ENCODE data around the gene BHLHE40. TPM values are rescaled to one million over a fixed set of nuclear protein-coding genes. Genes with fewer than 3 reads are reported as not detected.

BHLHE40 gene
- total RNA-seq, 1 donor from 2014 or later, result 33.9 TPM

DNA sequence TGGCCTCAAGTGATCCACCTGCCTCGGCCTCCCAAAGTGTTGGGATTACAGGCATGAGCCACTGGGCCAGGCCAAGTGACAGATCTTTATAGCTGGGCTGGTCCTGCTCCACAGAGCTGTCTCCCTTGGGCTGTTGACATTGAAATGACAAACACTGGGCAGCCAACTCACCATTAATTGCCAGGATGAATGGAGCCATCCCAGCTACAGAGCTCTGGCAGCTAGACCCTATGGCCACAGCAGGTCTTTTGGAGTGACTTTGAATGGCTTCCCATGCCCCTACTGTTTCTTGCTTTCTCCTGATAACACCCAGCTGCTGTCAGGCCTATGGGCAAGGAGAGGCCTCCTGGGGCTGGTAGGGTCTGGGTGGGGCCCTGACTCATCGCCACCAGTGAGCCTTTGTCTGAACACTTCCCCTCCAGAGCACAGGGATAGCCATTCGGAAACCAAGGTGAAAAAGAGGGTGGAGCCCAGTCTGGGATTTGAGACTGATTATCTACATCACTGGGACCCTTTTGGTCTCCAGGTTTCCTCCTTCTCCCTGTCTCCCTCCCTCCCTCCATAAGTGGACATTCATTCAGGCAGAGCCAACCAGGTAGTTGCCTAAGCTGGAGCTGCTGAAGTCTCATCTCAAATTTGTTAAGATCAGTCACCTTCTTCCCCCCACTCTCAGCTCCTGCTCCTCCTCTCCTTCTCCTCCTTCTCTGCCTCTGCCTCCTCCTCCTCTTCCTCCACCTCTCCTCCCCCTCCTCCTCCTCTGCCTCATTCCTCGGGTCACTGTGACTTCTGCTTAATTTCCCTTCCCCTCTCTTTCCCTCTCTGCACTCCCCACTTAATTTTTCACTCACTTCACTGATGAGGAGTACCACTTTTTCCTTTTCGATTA is 34.0 kb downstream of the BHLHE40 start:
- intact Hi-C loops (cut with micrococcal nuclease), result no loop called here
- TF ChIP-seq, protein P1, sequence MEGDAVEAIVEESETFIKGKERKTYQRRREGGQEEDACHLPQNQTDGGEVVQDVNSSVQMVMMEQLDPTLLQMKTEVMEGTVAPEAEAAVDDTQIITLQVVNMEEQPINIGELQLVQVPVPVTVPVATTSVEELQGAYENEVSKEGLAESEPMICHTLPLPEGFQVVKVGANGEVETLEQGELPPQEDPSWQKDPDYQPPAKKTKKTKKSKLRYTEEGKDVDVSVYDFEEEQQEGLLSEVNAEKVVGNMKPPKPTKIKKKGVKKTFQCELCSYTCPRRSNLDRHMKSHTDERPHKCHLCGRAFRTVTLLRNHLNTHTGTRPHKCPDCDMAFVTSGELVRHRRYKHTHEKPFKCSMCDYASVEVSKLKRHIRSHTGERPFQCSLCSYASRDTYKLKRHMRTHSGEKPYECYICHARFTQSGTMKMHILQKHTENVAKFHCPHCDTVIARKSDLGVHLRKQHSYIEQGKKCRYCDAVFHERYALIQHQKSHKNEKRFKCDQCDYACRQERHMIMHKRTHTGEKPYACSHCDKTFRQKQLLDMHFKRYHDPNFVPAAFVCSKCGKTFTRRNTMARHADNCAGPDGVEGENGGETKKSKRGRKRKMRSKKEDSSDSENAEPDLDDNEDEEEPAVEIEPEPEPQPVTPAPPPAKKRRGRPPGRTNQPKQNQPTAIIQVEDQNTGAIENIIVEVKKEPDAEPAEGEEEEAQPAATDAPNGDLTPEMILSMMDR (IDR thresholded peaks at IDR 0.05; ENCODE audit: borderline replicate concordance), result no peak
- no peak for DNase-seq
- no peaks in the 10 kb centered on the region for H3K27me3 ChIP-seq (ENCODE audit: low read depth)
- peak overlapping the region; percentile 45 for H3K27ac ChIP-seq (replicated peaks)
- no peaks in the 10 kb centered on the region for H3K9me3 ChIP-seq (replicated peaks)
- no peaks in the 10 kb centered on the region for H3K36me3 ChIP-seq
- no peak overlapping the region for H3K4me3 ChIP-seq
- peaks cover 47% of the 10 kb centered on the region for H3K4me1 ChIP-seq

DNA sequence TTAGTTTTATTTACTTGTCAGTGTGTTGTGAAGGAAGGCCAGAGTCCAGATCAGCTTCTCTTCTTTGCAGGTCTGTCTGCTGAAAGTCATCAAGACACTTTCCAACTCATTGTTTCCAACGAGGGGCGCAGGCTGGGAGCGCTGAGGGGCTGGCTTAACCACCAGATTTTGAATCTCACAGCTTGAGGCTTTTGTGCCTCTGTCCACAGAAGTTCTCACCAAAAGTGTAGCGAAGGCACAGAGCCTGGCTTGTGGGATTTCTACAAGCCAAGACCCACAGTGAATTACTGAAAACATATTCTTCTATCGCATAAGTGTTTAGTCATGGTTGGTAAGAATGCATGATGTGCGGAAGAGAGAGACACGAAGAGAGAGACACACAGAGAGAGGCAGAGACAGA is 35.2 kb downstream of the BHLHE40 start:
- H3K4me1 ChIP-seq, result peaks cover 58% of the 10 kb centered on the region
- no peaks in the 10 kb centered on the region for H3K9me3 ChIP-seq (replicated peaks)
- intact Hi-C loops (cut with micrococcal nuclease), result no loop called here
- TF ChIP-seq, protein P1 (IDR thresholded peaks at IDR 0.05; ENCODE audit: borderline replicate concordance), result no peak
- no peak for DNase-seq
- no peak overlapping the region for H3K4me3 ChIP-seq
- no peaks in the 10 kb centered on the region for H3K27me3 ChIP-seq (ENCODE audit: low read depth)
- H3K27ac ChIP-seq (replicated peaks), result no peak overlapping the region
- no peaks in the 10 kb centered on the region for H3K36me3 ChIP-seq

DNA sequence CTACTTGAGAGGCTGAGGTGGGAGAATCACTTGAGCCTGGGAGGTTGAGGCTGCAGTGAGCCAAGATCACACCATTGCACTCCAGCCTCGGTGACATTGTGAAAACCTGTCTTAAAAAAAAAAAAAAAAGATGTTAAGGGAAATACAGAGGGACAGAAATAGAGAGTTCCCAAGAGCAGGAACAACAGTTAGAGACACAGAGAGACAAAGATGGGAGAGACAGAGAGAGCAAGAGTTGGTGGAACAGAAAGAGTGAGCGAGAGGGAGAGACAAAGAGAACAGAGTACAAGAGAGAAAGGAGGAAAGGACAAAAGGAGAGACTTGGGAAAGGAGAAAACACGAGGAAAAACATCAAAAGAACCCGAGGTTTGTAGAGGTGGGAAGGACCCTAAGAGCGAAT is 35.8 kb downstream of the BHLHE40 start:
- Histone ChIP-seq H3K27ac (replicated peaks) (no peak overlapping the region), H3K27me3 (ENCODE audit: low read depth) (no peaks in the 10 kb centered on the region), H3K4me3 (no peak overlapping the region), H3K9me3 (replicated peaks) (no peaks in the 10 kb centered on the region), H3K36me3 (no peaks in the 10 kb centered on the region), H3K4me1 (peaks cover 58% of the 10 kb centered on the region)
- TF ChIP-seq, protein P1 (IDR thresholded peaks at IDR 0.05; ENCODE audit: borderline replicate concordance), result no peak
- intact Hi-C loops (cut with micrococcal nuclease), result no loop called here
- no peak for DNase-seq

DNA sequence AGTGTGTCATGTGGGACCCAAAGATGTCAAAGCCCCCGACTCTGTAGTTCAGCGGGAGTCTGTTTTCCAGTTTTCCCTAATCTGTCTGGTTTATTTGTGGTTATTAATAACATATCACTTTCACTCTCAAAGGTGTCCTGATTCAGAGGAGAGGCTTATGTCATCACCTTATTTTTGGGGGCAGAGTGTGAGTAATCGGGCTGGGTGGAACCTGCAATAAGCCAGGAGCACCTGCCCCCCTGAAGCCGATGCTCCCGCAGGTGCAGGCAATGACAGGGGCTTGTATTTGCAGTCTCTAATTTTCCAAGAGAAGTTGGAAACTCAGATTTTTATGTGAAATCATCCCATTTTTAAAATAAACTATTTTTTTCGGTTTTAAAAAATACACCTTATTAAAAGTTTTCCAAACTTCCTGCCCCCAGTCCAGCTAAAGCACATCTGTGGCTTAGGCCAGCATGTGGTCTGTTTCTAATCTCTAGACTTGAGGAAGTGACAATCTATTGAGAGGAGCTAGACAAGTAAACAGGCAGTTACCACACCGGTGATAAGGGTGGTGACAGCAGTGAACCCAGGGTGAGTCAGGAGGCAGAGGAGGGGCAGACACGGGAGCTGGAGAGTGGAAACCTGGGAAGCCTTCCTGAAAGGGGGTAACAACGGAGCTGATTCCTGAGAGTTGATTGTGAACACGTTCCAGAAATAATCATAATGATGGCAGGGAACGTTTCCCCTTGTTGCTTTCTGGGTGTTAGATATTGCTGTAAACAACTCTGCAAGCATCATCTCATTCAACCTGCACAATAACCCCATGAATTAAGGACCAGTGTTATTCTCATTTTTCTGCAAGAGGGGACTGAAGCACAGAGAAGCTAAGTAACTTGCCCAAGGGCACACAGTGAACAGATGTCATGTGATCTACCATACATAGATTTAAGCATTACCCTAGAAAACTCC is 37.2 kb downstream of the BHLHE40 start:
- Histone ChIP-seq H3K27ac (replicated peaks) (peak overlapping the region; percentile 83), H3K4me3 (no peak overlapping the region), H3K36me3 (no peaks in the 10 kb centered on the region), H3K9me3 (replicated peaks) (no peaks in the 10 kb centered on the region), H3K27me3 (ENCODE audit: low read depth) (no peaks in the 10 kb centered on the region), H3K4me1 (peaks cover 54% of the 10 kb centered on the region)
- DNase-seq, result no peak
- TF ChIP-seq, protein P1 (IDR thresholded peaks at IDR 0.05; ENCODE audit: borderline replicate concordance), result no peak
- intact Hi-C loops (cut with micrococcal nuclease), result no loop called here

DNA sequence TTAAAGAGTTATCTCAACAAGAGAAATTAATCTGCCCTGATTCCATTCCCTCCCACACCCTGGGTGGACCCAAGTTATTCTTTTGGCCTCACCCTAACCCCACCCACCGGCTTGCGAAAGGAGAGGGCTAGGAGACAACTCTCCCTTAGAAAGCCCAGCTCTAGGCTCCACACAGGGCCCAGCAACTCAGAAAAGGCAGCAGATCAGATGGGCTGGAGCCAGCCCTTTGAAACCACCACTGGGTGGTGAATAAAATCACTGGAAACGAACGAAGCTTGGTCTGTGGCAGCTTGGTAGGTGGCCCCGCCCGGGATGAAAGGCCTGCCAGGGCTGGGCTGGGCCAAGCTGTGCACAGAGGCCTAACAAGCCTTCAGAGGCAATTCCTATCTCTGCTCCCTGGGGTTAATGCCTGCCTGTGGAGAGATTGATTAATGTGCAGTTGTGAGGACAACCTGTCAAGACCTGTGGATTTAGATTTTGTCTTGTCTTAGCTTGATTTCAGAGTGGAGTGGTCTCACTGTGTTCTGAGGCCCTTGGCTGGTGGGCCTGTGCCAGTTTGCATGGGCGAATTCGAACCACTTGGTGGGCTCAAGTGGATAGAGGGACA is 38.8 kb downstream of the BHLHE40 start:
- Histone ChIP-seq H3K4me1 (peaks cover 43% of the 10 kb centered on the region), H3K27ac (replicated peaks) (peak overlapping the region; percentile 83), H3K9me3 (replicated peaks) (no peaks in the 10 kb centered on the region), H3K4me3 (no peak overlapping the region), H3K36me3 (no peaks in the 10 kb centered on the region), H3K27me3 (ENCODE audit: low read depth) (no peaks in the 10 kb centered on the region)
- peak; percentile 74 for DNase-seq
- intact Hi-C loops (cut with micrococcal nuclease), result no loop called here
- TF ChIP-seq, protein P1 (IDR thresholded peaks at IDR 0.05; ENCODE audit: borderline replicate concordance), result no peak
